Bone marrow (tissue), 2 donors: Measurements from ENCODE around the gene NDUFS2.

Experiments used
- DNase-seq, 2 donors: peaks; one replicate each; lab custom pipeline; 2025; lab: John Stamatoyannopoulos, UW

Gene NDUFS2

GRCh38 chr1:161201836-161202712 lies at the start of gene NDUFS2:
NDUFS2 (plus strand) TSS chr1:161202367; CDS start chr1:161202386, 19 bp downstream.
- DNase-seq, result peak; percentile 77 to 94

DNA sequence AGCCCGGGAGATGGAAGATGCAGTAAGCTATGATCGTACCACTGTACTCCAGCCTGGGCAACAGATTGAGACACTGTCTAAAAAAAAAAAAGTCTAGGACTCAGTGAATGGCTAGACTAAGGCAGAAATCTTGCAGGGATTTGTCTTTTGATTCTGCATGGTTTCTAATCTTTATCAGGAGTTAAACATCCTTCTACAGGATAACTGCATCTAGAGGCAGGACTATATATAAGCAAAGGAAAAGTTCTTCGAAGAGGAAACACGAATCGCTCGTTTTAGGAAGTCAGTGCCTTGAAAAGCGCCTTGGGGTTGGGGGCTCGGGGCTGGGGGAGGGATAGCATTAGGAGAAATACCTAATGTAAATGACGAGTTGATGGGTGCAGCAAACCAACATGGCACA lies 49.0 kb upstream of the NDUFS2 start:
- DNase-seq, result no peak

DNA sequence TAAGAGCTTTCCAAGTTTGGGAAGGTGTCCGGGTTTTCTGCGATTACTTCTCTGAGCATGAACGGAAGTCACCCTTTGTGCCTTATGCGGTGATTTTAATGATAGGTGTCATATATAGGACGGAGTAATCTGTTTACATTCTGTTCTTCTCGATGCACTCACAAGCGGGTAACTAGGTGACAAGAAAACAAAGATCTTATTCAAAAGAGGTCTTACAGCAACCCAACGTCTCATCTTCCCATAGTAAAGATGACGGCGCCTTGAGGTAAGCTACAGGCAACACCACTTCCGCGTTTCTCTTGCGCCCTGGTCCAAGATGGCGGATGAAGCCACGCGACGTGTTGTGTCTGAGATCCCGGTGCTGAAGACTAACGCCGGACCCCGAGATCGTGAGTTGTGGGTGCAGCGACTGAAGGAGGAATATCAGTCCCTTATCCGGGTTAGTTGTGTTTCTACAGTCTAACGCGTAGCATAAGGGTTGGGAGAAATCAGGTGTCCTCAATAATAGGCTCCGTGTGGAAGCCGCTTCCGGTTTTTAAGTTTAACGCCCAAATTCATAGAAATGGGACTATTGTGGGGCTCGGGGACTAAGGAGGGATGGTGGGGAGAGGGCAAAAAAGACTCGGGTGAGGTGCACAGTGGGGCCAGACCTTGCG lies 48.4 kb upstream of the NDUFS2 start, which contains the start of gene UFC1:
TSS of gene UFC1 (plus strand) at position 297 of the 656 bp plus-strand sequence. CDS start at position 317, 20 bp downstream.
- peak; percentile 51 to 89 for DNase-seq

GRCh38 chr1:161157867-161158266 lies 44.3 kb upstream of the NDUFS2 start:
- DNase-seq, result no peak

DNA sequence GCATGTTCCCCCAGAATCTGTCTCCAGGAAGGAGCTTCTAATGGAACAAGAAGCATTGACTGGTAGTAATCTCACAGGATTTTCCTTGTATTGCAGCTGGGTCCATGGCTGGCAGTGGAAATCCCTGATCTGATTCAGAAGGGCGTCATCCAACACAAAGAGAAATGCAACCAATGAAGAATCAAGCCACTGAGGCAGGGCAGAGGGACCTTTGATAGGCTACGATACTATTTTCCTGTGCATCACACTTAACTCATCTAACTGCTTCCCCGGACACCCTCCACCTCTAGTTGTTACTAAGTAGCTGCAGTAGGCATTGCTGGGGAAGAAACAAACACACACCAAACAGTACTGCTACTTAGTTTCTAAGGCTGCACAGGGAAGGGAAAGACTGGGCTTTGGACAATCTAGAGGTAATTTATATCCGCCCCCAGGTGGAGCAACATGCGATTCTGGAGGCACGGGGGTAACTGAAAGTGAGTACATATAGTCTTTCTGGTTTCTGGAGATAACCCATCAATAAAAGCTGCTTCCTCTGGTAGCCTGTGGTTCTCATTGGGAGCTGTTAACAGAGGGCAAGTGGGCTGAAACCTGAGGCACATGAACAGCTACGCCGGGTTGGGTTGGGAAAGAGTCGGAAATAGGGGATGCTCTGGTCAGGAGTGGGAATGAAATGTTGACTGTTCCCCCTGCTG lies 43.7 kb upstream of the NDUFS2 start:
- no peak for DNase-seq

- DNase-seq, result peak; percentile 82 to 87
Observed at GRCh38 chr1:161159087-161159912, 42.9 kb upstream of the NDUFS2 start, which contains the start of gene USP21. USP21 (plus strand) TSS chr1:161159500; CDS start chr1:161160641, 1,141 bp downstream.

GRCh38 chr1:161159913-161160243 lies 42.3 kb upstream of the NDUFS2 start:
- DNase-seq, result no peak

GRCh38 chr1:161160671-161161145 lies 41.5 kb upstream of the NDUFS2 start:
- DNase-seq, result no peak

GRCh38 chr1:161161652-161162051 lies 40.5 kb upstream of the NDUFS2 start:
- DNase-seq, result no peak

GRCh38 chr1:161162052-161162451 lies 40.1 kb upstream of the NDUFS2 start:
- no peak for DNase-seq

GRCh38 chr1:161162806-161163205 lies 39.4 kb upstream of the NDUFS2 start:
- DNase-seq, result no peak

GRCh38 chr1:161163793-161164192 lies 38.4 kb upstream of the NDUFS2 start:
- no peak for DNase-seq

DNA sequence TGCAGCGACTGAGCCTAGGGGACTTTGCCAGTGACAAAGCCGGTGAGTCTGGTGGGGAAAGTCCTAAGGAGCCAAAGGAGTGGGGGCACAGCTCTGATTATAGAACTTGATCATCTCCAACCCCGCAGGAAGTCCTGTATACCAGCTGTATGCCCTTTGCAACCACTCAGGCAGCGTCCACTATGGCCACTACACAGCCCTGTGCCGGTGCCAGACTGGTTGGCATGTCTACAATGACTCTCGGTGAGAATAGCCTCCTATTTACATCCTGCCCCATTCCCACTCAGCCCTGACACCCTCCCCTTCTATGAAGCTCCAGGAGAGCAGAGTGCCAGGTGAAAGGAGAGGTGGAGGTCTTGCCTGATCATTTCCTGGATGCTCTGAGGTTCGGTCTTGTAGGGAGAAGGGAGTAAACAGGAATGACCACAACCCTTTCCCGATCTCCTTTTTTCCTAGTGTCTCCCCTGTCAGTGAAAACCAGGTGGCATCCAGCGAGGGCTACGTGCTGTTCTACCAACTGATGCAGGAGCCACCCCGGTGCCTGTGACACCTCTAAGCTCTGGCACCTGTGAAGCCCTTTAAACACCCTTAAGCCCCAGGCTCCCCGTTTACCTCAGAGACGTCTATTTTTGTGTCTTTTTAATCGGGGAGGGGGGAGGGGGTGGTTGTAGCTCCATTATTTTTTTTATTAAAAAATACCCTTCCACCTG lies 37.1 kb upstream of the NDUFS2 start:
- DNase-seq, result no peak

GRCh38 chr1:161165742-161166668 lies 36.2 kb upstream of the NDUFS2 start, which contains the start of gene PPOX:
PPOX (plus strand) TSS chr1:161166426; CDS start chr1:161166848, 422 bp downstream.
- DNase-seq, result peak; percentile 83 to 97

- no peak for DNase-seq
Observed at GRCh38 chr1:161166669-161167548, 35.3 kb upstream of the NDUFS2 start.

DNA sequence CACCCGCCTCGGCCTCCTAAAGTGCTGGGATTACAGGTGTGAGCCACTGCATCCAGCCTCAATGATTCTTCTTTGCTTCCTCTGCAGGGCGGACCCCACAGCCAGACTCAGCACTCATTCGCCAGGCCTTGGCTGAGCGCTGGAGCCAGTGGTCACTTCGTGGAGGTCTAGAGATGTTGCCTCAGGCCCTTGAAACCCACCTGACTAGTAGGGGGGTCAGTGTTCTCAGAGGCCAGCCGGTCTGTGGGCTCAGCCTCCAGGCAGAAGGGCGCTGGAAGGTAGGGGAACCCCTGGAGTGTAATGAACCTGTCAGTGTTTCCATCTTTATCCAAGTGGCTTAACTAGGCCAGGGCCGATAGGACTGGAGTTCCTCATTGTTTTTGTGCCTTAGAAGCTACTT lies 33.3 kb upstream of the NDUFS2 start:
- DNase-seq, result no peak

GRCh38 chr1:161171191-161171590 lies 31.0 kb upstream of the NDUFS2 start:
- DNase-seq, result no peak

- no peak for DNase-seq
Observed at GRCh38 chr1:161171696-161172095, 30.5 kb upstream of the NDUFS2 start.

DNA sequence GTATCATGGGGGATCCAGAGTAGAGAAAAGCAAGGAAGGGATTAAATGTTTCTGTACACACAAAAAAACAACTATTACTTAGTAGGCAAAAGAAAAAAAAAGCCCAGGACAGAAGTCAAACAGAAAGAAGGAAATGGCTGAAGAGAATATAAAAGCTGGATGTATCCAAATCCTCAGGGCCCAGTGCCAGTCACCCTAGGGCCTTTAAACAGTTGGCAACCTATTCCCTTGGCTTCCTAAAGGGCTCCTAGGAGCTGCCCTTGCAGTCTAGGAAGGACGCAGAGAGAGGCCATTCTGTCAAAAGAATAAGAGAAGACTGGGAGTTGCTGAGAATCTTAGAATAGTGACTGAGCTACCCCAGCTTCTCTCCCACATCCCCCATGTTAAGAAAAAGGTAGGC lies 29.8 kb upstream of the NDUFS2 start:
- no peak for DNase-seq
